SH-SY5Y (cell line): Measurements from ENCODE around the gene EYA2.

Experiments
- GATA2 ChIP-seq: IDR thresholded peaks from 2 replicates; pipeline ENCODE4 v1.6.1; 2011; ENCODE audit warnings: mild to moderate bottlenecking, low read depth, low read length
- GATA3 ChIP-seq: IDR thresholded peaks from 2 replicates; pipeline ENCODE4 v1.6.1; 2011; ENCODE audit warnings: low read depth, mild to moderate bottlenecking, low read length, moderate library complexity

DNA sequence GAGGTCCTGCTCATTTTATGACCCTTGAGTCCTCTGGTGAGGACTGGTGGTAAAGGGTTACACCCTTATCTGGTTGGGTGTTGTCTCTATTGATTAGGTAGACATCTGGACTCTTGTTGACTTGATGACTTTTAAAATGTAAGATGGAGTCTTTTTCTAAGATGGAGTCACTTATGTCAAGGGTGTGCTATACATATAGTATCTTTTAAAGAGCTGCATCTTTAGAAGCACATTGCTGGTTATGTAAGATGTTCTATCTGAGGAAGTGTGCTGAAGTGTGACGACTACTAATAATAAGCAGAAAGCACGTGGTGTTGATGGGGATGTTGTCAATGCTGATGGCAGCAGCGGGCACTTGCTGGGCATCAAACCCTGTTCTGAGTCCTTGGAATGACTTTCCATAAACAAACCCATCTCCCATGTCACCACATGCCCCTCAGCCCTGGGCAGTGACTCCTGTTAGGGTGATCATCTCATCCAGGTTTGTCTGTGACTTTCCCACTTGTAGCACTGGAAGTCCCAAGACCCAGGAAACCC lies 229.6 kb downstream of the EYA2 start:
- TF ChIP-seq GATA3, result no peak
- TF ChIP-seq GATA2, result no peak
